HG03571 (cell line): ENCODE data around the gene JCHAIN.
"Not testable (repeated sequence)": the region's sequence is repeated elsewhere in the genome, so short reads cannot be mapped to it uniquely, and the experiment has no call there.

ENCODE experiments used
- ATAC-seq: cut with Tn5 transposase; IDR thresholded peaks from one replicate; pipeline ENCODE4 v1.9.1; 2021; ENCODE audit not compliant: unreplicated experiment

JCHAIN gene

DNA sequence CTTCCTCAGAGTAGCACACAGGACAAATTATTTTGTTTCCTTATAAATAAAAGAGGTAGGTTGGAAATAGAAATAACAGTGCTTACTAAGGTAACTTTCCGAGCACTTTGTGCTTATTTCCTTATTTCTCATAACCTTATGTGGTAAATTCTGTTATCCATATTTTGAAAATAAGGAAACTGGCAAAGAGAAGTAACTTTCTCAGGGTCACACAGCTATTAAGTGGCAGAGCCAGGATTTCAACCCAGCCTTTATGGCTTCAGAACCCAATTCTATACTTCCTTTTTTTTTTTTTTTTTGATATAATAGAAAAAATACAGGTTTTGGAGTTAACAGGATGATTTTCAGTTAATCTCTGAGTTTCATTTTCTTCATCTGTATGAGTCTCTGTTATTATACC lies 25.4 kb upstream of the JCHAIN start:
- ATAC-seq, result no peak

DNA sequence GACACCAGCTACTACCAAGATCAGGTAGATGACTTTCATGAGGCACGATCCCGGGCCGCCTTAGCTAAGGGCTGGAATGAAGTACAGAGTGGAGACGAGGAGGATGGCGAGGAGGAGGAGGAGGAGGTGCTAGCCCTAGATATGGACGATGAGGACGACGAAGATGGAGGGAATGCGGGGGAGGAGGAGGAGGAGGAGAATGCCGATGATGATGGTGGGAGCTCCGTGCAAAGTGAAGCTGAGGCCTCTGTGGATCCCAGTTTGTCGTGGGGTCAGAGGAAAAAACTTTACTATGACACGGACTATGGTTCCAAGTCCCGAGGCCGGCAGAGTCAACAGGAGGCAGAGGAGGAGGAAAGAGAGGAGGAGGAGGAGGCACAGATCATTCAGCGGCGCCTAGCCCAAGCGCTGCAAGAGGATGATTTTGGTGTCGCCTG lies 22.5 kb upstream of the JCHAIN start:
- ATAC-seq, result no peak

DNA sequence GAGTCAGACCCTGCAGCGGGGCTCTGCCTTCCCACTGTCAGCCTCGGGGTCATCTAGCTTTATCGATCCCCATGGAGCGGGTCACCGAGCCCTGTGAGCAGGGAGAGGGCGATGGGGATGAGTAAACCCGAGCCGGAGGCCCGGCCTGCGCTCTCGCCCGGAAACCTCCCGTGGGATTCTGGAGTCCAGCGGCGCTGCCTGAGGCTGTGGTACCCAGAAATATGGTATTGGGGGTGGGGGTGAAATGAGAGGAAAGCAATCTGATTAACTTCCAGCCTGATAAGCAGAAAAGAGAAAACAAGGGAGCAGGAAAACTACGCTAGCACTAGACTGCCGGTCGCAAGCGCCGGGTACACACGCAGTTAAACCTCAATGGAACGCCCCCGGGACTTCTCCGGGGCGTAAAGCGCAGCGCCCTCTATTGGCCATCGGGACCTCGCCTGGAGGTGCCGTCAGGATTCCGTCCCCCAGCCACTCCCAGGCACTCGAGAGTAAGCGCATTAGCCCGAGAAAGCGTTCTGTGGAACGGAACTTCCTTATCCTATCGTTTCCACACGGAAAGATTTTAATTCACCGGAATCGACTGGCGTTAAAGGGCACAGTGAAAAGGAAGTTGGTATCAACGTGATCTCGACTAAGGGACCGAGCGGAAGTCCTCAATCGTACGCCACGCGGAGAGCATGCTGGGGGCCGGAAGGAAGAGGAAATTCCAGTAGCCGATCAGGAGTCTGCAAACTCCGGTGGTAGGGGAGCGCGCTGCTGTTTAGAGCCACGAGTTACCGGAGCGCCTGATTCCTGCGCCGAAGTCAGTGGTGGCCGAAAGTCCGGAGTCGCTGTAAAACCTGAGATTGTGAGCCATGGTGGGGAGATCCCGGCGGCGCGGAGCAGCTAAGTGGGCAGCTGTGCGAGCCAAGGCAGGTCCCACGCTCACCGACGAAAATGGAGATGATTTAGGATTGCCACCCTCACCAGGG lies 21.8 kb upstream of the JCHAIN start, which contains the start of gene UTP3:
UTP3 (plus strand) TSS at position 712 of the 974 bp plus-strand sequence; CDS start at position 858, 146 bp downstream.
- peak; percentile 94 for ATAC-seq

DNA sequence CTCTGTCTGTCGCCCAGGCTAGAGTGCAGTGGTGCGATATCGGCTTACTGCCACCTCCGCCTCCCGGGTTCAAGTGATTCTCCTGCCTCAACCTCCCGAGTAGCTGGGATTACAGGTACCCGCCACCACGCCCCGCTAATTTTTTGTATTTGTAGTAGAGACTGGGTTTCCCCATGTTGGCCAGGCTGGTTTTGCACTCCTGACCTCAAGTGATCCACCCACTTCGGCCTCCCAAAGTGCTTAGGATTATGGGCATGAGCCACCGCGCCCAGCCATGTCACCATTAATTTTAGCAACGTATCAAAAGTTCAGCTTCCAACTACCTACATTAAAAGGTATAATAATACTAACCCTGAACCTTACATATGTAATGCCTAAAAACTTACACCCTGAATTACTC lies 21.1 kb upstream of the JCHAIN start:
- ATAC-seq, result no peak

DNA sequence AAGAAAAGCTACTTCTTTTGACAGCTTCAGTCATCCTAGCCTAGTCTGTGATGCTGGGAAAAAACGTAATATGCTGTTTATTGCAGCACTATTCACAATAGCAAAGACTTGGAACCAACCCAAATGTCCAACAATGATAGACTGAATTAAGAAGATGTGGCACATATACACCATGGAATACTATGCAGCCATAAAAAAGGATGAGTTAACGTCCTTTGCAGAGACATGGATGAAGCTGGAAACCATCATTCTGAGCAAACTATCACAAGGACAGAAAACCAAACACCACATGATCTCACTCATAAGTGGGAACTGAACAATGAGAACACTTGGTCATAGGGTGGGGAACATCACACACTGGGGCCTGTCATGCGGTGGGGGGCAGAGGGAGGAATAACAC lies 15.8 kb upstream of the JCHAIN start:
- ATAC-seq, result not testable (repeated sequence)

GRCh38 chr4:70681704-70682103 lies 15.4 kb upstream of the JCHAIN start:
- peak; percentile 55 for ATAC-seq

DNA sequence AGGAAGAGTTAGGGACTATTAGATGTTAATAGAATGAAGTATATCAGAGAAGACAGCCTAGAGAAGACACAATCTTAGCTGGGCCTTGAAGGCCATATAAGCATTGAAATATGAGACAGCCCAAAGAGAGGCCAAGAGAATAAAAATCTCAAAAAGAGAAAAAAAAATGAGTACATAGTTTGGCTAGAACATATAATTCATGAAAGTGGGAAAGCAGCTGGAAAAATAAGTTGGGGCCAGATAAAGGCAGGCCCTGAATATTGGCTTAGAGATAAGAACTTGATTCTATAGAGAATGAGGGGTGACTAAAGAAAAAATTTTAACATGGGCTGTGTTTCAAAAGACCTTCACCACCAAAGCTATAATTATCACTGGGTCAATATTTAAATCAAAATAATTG lies 14.6 kb upstream of the JCHAIN start:
- no peak for ATAC-seq

DNA sequence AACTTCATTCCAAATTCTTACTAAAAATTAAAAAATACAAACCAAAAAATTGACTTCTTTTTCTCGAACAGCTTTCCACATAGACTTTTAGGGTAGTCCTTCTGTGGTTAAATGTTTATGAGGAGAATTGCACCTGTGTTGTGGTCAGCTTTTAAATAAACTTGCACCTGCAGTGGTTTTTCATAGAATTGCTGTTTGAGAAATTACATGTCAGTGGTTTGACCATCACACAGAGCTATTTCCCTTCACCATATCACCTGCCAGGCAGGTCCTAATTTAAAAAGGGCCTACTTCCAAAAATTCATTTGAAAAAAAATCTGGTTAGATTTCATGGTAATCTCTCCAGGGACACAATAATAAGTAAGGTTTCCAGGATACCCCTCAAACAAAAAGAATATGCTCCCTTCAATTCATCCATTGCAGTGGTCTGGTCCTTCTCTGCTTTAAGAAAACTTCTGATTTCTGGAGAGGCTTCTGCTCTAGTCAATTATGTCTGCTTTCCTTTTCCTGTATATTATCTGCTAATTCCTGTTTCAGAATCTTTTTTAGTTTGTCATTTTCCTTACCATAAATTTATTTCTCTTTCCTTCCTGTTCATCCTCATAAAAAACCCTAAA lies 12.2 kb upstream of the JCHAIN start:
- ATAC-seq, result peak; percentile 67

DNA sequence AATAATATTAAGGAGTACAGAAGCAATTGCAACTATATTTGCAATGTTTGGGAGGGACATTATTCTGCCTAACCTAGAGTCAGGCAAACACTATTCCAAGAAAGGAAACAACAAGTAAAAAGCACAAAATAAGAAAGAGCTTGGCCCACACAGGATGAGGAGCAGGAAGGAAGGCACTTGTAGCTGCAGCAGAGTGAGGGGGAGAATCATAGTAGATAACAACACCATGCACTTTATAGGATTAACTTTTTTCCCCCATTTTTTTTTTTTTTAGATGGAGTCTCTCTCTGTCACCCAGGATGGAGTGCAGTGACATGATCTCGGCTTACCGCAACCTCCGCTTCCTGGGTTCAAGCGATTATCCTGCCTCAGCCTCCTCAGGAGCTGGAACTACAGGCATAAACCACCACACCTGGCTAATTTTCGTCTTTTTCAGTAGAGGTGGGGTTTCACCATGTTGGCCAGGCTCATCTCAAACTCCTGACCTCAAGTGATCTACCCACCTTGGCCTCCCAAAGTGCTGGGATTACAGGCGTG lies 10.3 kb upstream of the JCHAIN start:
- ATAC-seq, result no peak

DNA sequence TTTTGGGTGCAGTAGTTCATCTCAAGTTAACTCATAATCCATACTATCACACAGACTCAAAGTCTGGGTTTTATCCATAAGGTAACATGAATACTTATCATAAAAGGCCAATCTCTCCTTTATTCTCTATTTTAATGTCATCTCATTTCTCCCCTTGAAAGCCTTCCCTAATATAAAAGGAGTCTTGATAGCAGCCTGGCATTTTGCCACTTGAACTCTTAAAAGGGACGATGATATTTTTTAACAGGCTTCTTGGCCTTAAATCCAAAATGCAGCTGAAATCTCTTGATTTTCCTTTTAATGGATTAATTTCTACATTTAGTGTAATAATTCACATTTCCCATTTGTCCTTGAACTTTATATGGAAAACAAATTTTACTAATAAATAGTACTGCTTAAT lies 8.4 kb upstream of the JCHAIN start:
- ATAC-seq, result no peak

GRCh38 chr4:70674191-70674590 lies 7.9 kb upstream of the JCHAIN start:
- no peak for ATAC-seq

DNA sequence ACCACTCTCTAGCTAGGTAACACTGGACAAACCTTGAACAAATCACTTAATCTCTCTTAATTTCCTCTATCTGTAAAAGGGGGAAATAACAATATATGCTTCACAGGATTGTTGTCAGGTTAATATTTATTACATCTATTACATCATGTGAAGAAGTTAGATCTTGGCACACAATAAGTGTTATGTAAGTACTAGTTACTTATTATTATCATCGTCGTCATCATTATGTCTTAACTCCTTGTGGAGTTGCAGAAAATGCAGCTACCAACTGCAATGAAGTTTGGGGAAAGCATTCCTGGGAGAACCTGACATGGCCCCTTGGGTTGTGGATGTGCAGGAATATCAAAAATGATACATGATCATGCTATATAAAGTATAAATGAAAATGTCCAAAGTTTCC lies 4.8 kb upstream of the JCHAIN start:
- ATAC-seq, result no peak

- no peak for ATAC-seq
Observed at GRCh38 chr4:70670332-70671014, 4.2 kb upstream of the JCHAIN start.

DNA sequence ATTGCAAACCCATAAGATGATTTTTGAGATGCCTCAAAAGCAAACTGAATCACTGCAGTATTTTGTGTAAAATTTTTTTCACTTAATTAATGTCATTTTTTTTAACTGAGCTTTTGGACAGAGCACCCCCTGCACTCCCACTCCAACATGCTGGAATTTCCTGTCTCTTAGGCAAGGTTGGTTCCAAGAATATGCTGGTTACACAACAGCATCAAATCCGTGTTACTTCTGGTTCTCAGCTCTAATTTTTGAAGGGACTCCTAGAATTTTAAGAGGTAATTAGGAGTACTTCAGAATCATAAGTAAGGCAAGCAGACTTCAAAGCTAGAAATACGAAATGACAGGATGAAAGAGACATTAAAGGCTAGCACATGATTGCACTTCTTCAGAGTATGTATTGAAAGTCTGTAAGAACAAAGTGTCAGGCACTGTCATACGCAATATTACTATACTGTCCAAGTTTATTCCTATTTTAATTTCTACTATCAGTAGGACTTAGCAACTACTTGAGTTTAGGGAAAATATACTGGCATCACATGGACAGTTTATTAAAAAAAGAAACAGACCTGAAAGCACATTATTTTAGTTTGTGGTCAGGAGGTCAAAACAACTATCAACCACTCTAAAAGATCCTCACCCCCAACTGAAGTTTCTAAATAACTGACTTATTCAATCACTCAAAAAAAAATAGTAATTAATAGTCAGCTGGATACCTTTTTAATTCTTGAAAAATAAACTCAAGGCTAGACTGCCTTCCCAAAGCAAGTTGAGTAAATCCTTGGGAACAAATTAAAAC lies 1.6 kb upstream of the JCHAIN start:
- no peak for ATAC-seq

DNA sequence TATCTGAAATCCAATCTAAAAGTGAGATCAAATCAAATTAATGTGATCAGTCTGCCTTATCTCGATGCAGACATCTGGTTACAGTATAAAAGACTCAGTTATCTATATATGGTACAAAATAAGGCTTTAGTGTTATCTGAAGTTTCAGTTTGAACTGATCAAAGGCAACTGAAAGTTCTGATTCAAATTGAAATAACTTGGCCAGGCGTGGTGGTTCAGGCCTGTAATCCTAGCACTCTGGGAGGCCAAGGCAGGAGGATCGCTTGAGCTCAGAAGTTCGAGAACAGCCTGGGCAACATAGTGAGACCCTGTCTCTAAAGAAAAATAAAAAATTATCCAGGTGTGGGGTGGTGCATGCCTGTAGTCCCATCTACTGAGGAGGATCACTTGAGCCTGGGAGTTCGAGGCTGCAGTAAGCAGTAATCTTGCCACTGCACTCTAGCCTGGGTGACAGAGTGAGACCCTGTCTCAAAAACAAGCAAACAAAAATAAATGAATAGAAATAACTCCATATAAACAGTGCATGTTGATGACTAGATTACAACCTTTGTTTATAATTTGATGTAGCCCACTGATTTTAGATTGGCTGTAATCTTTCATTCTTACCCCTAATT lies 4.9 kb downstream of the JCHAIN start:
- ATAC-seq, result peak; percentile 73

DNA sequence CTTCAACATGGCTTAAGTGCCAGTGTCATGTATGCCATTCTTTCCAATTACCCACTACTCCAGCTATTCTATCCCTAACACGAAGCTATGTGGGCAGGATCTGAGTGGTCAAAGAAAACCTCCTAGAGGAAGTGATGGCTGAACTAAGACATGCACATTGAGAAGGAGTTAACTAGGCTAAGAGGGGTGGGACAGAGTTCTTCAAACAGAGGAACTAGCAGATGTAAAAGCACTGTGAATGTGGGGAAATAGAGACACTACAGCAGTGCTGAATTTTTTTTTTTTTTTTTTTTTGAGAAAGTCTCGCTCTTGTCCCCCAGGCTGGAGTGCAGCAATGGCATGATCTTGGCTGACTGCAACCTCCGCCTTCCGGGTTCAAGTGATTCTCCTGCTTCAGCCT lies 6.2 kb downstream of the JCHAIN start:
- no peak for ATAC-seq

- ATAC-seq, result no peak
Observed at GRCh38 chr4:70658418-70658817, 7.9 kb downstream of the JCHAIN start.

GRCh38 chr4:70657326-70657725 lies 9.0 kb downstream of the JCHAIN start:
- no peak for ATAC-seq

- ATAC-seq, result peak; percentile 65
Observed at GRCh38 chr4:70654605-70655011, 11.7 kb downstream of the JCHAIN start.

GRCh38 chr4:70651864-70652506 lies 14.3 kb downstream of the JCHAIN start:
- ATAC-seq, result peak; percentile 38
